Activated CD8-positive, alpha-beta T cell treated with anti-CD3 and anti-CD28 coated beads, Interleukin-2, amount 10 ng/mL, durations not matched to agents 7 days and 5 days (primary cell): ENCODE measurements around the gene IL17RA. TPM values are rescaled to one million over a fixed set of nuclear protein-coding genes. Genes with fewer than 3 reads are reported as not detected.

Experiments
- ATAC-seq: fragments of 150-1000 bp; cut with Tn5 transposase; one replicate; pipeline ENCODE4 v1.10.0; 2021; ENCODE audit warnings: moderate library complexity
- CTCF ChIA-PET: fragments of 350-600 bp; sonication (Branson Sonifier 250); formaldehyde crosslinking; loops from one replicate; lab custom pipeline; 2021; ENCODE audit warnings: antibody characterized with exemption; lab: Charles Lee
- POLR2A ChIA-PET: fragments of 350-600 bp; sonication (Branson Sonifier 250); formaldehyde crosslinking; loops from one replicate; lab custom pipeline; 2021; ENCODE audit warnings: antibody characterized with exemption; lab: Charles Lee
- DNase-seq: peaks from one replicate; pipeline ENCODE4 v3.0.0-alpha.2; 2020
- H3K27ac Mint-ChIP-seq: one replicate; pipeline ENCODE4 v1.8.0; 2021; ENCODE audit warnings: mild to moderate bottlenecking, mixed read lengths
- H3K27me3 Mint-ChIP-seq: one replicate; pipeline ENCODE4 v1.8.0; 2021; ENCODE audit warnings: low read depth, mixed read lengths
- H3K36me3 Mint-ChIP-seq: one replicate; pipeline ENCODE4 v1.8.0; 2021; ENCODE audit warnings: low read depth, mixed read lengths
- H3K4me1 Mint-ChIP-seq: one replicate; pipeline ENCODE4 v1.8.0; 2021; ENCODE audit warnings: low read depth, mixed read lengths
- H3K4me3 Mint-ChIP-seq: one replicate; pipeline ENCODE4 v1.8.0; 2021; ENCODE audit warnings: mild to moderate bottlenecking, mixed read lengths
- H3K9me3 Mint-ChIP-seq: one replicate; pipeline ENCODE4 v1.8.0; 2022; ENCODE audit warnings: mixed read lengths; ENCODE audit not compliant: insufficient read depth
- total RNA-seq, 2 experiments: library from RNA; stranded (reverse); gene quantifications; one replicate each; pipeline ENCODE4 v1.2.3, GENCODE V29; 2021

Gene IL17RA
- total RNA-seq, 2 experiments from 2014 or later = 41.7 to 43.4 TPM

DNA sequence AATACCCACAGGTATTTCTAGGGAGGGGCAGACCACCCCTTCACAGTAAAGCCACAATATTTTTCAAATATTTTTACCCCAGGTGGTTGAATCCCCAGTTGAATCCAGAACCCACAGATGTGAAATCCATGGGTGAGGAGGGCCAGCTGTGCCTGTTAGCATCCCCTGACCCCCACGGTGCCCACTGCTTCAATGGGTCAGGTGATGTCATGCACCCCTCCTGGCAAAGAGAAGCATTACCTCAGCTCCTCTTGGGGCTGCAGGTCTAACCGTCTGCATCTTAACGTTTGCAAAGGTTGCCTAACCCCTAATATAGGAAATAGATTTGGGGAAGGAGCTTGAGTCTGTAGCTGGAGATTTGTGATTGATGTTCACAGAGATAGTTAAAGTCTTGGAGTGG lies 24.7 kb upstream of the IL17RA start:
- no peak overlapping the region for H3K27ac Mint-ChIP-seq
- DNase-seq (no peak), ATAC-seq (no peak)
- ChIA-PET POLR2A (no interaction called here), CTCF (no interaction called here)
- peaks cover 4% of the 10 kb centered on the region for H3K4me1 Mint-ChIP-seq
- no peaks in the 10 kb centered on the region for H3K36me3 Mint-ChIP-seq
- no peaks in the 10 kb centered on the region for H3K9me3 Mint-ChIP-seq
- H3K4me3 Mint-ChIP-seq = no peak overlapping the region
- H3K27me3 Mint-ChIP-seq = peaks cover 5% of the 10 kb centered on the region

DNA sequence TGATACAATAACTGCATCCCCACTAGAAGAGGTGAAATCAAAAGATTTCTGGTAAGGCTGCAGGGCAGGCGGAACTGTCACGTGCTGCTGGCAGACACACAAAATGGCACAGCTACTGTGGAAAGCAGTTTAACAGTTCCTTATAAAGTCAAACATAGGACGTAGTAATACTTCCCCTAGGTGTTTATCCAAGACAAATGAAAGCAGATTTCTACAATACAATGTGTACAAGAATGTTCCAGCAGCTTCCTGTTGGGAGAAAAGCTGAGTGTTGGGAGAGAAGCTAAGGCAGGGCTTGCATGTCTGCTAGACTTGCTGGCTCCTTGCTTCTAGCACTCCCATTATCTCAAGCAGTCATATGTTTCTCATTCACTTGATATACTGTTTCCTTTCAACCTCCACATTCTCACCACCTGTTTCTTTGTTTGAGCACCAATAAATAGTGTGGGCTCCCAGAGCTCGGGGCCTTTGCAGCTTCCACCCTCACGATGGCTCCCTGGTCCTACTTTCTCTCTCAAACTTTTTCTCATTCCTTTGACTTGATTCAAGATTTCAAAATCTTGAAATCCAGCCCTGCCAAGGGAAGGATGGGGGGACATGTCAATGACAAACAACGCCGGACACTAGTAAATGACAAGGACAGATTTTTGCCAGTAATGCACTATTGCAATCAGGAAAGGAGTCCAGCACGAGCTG lies 21.2 kb upstream of the IL17RA start:
- DNase-seq (no peak), ATAC-seq (no peak)
- Mint-ChIP-seq H3K4me1 (peaks cover 2% of the 10 kb centered on the region), H3K27ac (no peak overlapping the region), H3K27me3 (peaks cover 11% of the 10 kb centered on the region), H3K36me3 (no peaks in the 10 kb centered on the region), H3K9me3 (no peaks in the 10 kb centered on the region), H3K4me3 (no peak overlapping the region)
- ChIA-PET POLR2A (no interaction called here), CTCF (interaction anchor here (1.1 to 1.2 kb wide), 2 partner anchors 14 to 108 kb away, joined by 3 read pairs; no protein-coding TSS in a partner anchor)

DNA sequence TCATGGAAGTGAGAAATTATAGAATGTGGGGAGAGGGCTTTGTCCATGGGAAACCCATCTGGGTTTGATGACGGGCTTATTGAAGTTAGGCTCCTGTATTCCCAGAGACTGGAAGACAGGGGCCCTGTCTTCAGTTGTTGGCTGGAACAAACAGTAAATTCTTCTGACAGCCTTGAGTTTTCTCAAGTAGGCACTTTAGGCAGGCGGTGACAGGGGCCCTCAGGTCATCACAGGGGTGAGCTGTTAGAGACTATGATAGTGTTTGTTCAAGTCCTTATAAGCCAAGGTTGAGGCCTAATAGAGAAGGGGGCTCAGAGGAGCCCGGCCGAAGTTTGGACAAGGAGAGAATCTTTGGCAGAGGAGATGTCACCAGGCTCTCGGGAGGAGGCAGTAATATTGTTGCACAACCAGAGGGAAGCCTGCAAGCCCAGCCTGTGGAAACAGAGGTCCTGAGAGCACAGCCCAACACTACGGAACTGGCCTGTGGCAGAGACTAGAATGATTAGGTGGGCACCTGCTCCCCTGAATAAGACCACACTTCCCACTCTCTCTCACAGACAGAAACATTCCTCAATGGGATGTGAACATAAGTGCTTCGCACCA lies 20.2 kb upstream of the IL17RA start:
- DNase-seq (no peak), ATAC-seq (no peak)
- no peak overlapping the region for H3K4me3 Mint-ChIP-seq
- H3K4me1 Mint-ChIP-seq = peaks cover 2% of the 10 kb centered on the region
- ChIA-PET CTCF (interaction anchor here (1.2 kb wide), 1 partner anchor 13 kb away, joined by 3 read pairs; no protein-coding TSS in a partner anchor), POLR2A (no interaction called here)
- no peak overlapping the region for H3K27ac Mint-ChIP-seq
- no peaks in the 10 kb centered on the region for H3K9me3 Mint-ChIP-seq
- peaks cover 14% of the 10 kb centered on the region for H3K27me3 Mint-ChIP-seq
- H3K36me3 Mint-ChIP-seq = no peaks in the 10 kb centered on the region

DNA sequence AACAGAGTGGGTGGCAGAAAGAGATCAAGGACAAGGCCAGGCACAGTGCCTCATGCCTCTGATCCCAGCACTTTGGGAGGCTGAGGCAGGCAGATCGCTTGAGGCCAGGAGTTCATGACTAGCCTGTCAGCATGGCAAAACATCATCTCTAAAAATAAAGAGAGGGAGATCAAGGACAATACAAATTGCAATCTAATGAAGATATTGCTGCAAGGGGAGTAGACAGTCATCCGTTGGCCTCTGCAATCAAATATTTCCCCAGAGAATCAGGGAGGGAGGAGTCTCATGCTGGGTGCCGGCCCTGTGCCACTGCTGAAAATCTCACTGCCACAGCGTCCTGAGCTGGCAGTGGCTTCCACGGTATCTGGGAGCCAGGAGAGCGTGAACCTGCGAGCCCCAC lies 19.4 kb upstream of the IL17RA start:
- no peak for ATAC-seq
- POLR2A ChIA-PET = no interaction called here
- CTCF ChIA-PET = no interaction called here
- DNase-seq = no peak
- Mint-ChIP-seq H3K4me3 (no peak overlapping the region), H3K9me3 (no peaks in the 10 kb centered on the region), H3K27ac (no peak overlapping the region), H3K4me1 (peaks cover 2% of the 10 kb centered on the region), H3K36me3 (no peaks in the 10 kb centered on the region), H3K27me3 (peaks cover 19% of the 10 kb centered on the region)

DNA sequence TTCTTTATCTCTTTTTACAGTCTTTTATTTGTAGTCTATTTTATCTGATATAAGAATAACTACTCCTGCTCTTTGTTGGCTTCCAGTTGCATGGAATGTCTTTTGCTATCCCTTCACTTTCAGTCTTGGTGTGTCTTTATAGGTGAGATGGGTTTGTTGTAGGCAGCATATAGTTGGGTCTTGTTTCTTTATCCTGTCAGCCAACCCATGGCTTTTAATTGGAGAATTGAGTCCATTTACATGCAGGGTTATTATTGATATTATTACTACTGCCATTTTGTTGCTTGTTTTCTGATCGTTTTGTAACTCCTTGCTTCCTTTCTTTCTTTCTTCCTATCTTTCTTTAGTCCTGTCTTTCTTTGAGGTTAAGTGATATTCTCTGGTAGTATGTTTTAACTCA lies 11.9 kb upstream of the IL17RA start:
- ChIA-PET POLR2A (no interaction called here), CTCF (interaction anchor here (0.9 to 8.1 kb wide), 3 partner anchors 16 to 100 kb away, joined by 3 to 87 read pairs (median 5); no protein-coding TSS in a partner anchor)
- Mint-ChIP-seq H3K36me3 (no peaks in the 10 kb centered on the region), H3K4me3 (no peak overlapping the region), H3K27ac (no peak overlapping the region), H3K9me3 (no peaks in the 10 kb centered on the region), H3K4me1 (peaks cover 16% of the 10 kb centered on the region), H3K27me3 (peaks cover 28% of the 10 kb centered on the region)
- no peak for DNase-seq
- ATAC-seq = no peak

DNA sequence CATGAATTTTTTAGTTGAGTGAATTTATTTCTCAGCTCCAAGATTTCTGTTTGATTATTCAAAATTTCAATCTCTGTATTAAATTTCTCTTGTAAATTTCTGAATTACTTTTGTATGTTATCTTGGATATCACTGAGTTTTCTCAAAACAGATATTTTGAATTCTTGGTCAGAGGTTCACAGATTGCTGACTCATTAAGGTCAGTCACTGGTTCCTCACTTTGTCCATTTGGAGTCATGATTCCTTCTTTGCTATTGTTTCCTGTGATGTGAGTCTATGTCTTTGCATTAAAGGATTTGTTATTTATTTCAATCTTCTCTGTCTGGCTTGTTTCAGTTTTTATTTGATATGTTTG lies 10.2 kb upstream of the IL17RA start:
- CTCF ChIA-PET = interaction anchor here (0.8 to 8.1 kb wide), 13 partner anchors 9 to 429 kb away, joined by 3 to 87 read pairs (median 4); no protein-coding TSS in a partner anchor
- ATAC-seq (no peak), DNase-seq (no peak)
- Mint-ChIP-seq H3K36me3 (no peaks in the 10 kb centered on the region), H3K9me3 (no peaks in the 10 kb centered on the region), H3K27me3 (peaks cover 25% of the 10 kb centered on the region), H3K4me3 (no peak overlapping the region), H3K27ac (no peak overlapping the region), H3K4me1 (peaks cover 16% of the 10 kb centered on the region)
- POLR2A ChIA-PET = interaction anchor here (1.5 kb wide), 1 partner anchor 97 kb away, joined by 3 read pairs; no protein-coding TSS in a partner anchor

DNA sequence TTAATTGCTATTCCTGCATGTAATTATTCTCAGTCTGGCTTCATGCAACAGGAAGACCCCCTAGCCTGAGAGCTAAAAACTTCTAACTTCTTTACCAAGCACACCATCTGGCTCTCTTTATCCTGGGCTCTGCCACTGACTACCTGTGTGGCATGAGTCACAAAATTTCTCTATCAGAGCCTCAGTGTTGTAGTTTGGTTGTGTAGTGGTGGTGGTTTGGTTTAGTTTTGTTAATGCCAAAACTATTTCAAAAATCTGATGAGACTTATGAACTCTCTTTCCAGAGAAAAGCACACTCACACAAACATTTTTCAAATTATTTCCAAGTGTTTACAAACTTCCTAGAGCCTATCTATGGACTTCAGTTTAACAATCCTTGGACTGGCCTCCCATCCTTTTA lies 7.5 kb upstream of the IL17RA start:
- CTCF ChIA-PET = interaction anchor here (1.1 to 8.1 kb wide), 6 partner anchors 13 to 426 kb away, joined by 3 to 87 read pairs (median 3); no protein-coding TSS in a partner anchor
- POLR2A ChIA-PET = interaction anchor here (1.4 kb wide), 1 partner anchor 94 kb away, joined by 4 read pairs; no protein-coding TSS in a partner anchor
- ATAC-seq = no peak
- Mint-ChIP-seq H3K27ac (no peak overlapping the region), H3K36me3 (no peaks in the 10 kb centered on the region), H3K9me3 (no peaks in the 10 kb centered on the region), H3K4me1 (peaks cover 16% of the 10 kb centered on the region), H3K27me3 (peaks cover 23% of the 10 kb centered on the region), H3K4me3 (no peak overlapping the region)
- no peak for DNase-seq

DNA sequence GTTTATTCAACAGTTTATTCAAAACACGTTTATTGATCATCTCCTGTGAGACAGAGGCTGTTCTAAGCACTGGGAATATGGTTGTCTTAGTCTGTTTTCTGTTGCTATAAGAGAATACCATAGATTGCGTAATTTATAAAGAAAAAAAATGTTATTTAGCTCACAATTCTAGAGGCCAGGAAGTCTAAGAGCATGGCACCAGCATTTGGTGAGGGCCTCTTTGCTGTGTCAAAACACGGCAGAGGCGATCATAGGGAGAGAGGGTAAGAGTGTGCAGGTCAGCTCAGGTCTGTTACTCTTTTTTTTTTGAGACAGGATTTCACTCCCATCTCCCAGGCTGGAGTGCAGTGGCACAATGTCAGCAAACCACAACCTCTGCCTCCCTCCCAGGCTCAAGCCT lies 5.2 kb upstream of the IL17RA start:
- no peak overlapping the region for H3K27ac Mint-ChIP-seq
- POLR2A ChIA-PET = interaction anchor here (1.1 kb wide), 1 partner anchor 8 kb away, joined by 3 read pairs; no protein-coding TSS in a partner anchor
- no peak for DNase-seq
- peaks cover 28% of the 10 kb centered on the region for H3K4me1 Mint-ChIP-seq
- no peak for ATAC-seq
- H3K4me3 Mint-ChIP-seq = no peak overlapping the region
- H3K9me3 Mint-ChIP-seq = no peaks in the 10 kb centered on the region
- CTCF ChIA-PET = interaction anchor here (1.2 kb wide), 1 partner anchor 21 kb away, joined by 3 read pairs; no protein-coding TSS in a partner anchor
- peaks cover 11% of the 10 kb centered on the region for H3K27me3 Mint-ChIP-seq
- no peaks in the 10 kb centered on the region for H3K36me3 Mint-ChIP-seq

DNA sequence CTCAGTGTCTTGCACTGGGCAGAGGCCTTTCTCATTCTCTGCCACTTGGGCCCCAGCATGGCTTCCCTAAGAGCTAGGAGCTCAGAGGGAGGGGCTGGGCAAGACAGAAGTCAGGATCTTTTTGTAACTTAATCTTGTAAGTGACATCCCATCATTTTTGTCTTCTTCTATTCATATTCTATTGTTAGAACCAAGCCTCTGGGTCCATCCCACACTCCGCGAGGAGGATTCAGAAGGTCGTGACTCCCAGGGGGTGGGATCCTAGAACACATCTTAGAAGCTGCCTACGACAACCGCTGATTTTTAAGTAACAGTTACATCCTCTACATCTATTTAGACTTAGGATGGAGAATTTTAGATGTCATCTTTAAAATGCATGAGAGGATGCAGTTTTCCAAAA lies 1.5 kb upstream of the IL17RA start:
- H3K27me3 Mint-ChIP-seq = peaks cover 11% of the 10 kb centered on the region
- no peak for DNase-seq
- ChIA-PET CTCF (interaction anchor here (0.6 to 2.1 kb wide), 3 partner anchors 9 to 131 kb away, joined by 3 to 8 read pairs (median 7); no protein-coding TSS in a partner anchor), POLR2A (no interaction called here)
- peaks cover 38% of the 10 kb centered on the region for H3K4me1 Mint-ChIP-seq
- peaks cover 13% of the 10 kb centered on the region for H3K36me3 Mint-ChIP-seq
- no peaks in the 10 kb centered on the region for H3K9me3 Mint-ChIP-seq
- peak overlapping the region; percentile 26 for H3K27ac Mint-ChIP-seq
- no peak for ATAC-seq
- H3K4me3 Mint-ChIP-seq = peak overlapping the region; percentile 34

DNA sequence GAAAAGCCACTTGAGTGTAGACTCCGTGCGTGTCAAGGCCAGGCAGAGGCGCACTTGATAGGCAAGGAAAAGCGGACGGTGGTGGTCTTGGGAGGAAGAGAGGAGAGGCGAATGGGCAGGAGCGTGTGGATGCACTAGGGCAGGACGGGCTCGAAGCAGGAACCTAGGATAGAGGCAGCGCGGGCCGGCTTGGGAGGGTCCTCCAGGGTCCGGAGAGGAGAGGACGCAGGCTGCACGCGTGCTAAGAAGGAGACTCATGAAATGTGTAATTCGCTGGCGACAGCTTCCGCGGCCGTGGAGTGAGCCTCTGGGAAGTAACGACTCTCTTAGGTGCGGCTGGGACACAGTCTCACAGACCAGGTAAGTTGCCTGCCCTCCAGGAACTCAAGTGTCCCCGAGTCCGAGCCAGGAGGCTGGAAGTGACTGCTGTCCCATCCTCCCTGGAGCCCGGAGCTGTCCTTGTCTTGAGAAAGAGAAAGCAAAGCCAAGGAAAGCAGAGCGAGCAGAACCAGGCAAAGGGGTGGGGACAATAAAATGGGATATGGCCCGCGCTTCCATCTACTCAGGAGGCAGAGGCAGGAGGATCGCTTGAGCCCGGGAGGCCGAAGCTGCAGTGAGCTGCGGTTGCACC lies 874 bp upstream of the IL17RA start:
- DNase-seq = no peak
- Mint-ChIP-seq H3K36me3 (peaks cover 16% of the 10 kb centered on the region), H3K4me3 (peak overlapping the region; percentile 80), H3K27ac (peak overlapping the region; percentile 26), H3K27me3 (peaks cover 11% of the 10 kb centered on the region), H3K9me3 (no peaks in the 10 kb centered on the region), H3K4me1 (peaks cover 41% of the 10 kb centered on the region)
- no peak for ATAC-seq
- ChIA-PET POLR2A (interaction anchor here (0.6 to 0.7 kb wide), 2 partner anchors 10 to 18 kb away, joined by 3 read pairs; no protein-coding TSS in a partner anchor), CTCF (interaction anchor here (0.6 to 2.1 kb wide), 3 partner anchors 10 to 130 kb away, joined by 3 to 8 read pairs (median 7); no protein-coding TSS in a partner anchor)
